ENCODE measurements around the gene MTARC1. TPM values are rescaled to one million over a fixed set of nuclear protein-coding genes. Genes with fewer than 3 reads are reported as not detected.

MTARC1 gene
- total and polyA plus RNA-seq, 10 donors, result 3.2 to 17.3 (median 8.1) TPM

DNA sequence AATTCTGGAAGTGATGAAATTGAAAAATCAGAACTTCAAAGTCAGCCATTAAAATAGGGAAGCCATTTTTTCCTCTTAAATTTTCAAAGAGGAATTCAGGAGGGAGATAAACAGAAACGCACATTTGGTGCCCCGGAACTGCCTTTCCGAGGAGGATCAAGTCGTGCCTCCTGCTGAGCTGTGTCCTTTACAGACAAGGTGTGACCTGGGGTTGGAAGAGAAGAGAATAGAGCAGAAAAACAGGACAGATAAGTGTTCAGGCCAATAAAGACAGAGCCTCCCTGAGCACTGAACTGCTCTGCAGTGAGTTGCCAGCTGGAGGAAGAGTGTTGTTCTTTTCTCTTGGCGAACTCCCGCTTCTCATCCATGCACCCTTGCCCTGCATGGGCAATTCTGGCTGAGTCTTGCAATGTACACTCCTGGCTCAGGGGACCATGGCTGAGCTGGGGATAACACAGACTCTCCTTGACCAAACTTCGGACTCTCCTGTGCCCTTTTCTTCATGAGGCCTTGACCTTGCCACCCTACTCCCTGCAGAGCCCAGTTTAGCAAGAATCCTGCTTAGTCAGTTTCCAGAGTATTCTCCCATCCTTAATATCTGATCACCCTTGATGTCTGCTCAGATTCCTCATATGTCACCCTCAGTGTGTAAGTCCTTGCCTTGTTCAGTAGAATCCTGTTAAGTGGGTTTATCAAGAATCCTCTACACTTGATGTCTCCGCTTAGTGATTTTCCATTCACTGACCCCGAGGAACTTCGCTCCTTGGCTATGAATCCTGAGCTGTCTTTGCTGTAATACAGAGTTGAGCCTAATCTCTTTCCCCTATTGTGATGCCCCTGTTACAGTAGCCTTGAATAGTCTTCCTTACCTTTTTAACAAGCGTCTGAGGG lies 1.3 kb upstream of the MTARC1 start:
- TF ChIP-seq CTCF (IDR thresholded peaks at IDR 0.05 in 8 of 11, conservative IDR thresholded peaks at IDR 0.05 in 3 of 11) (no peak), POLR2AphosphoS5 (IDR thresholded peaks at IDR 0.05) (no peak), POLR2A (IDR thresholded peaks at IDR 0.05) (no peak)
- DNase-seq, result no peak
- Histone ChIP-seq H3K4me3 (no peak overlapping the region), H3K36me3 (peaks cover 0 to 18% (median 0%) of the 10 kb centered on the region in 6 donors), H3K4me1 (peaks cover 8 to 47% (median 19%) of the 10 kb centered on the region in 6 donors), H3K27me3 (replicated peaks in 1 of 7) (peaks cover 0 to 36% (median 13%) of the 10 kb centered on the region in 7 donors), H3K9me3 (no peaks in the 10 kb centered on the region), H3K27ac (peak overlapping the region in 1 of 8 donors; percentile 89)
- intact Hi-C loops (cut with DNase I; ENCODE audit: low total_unique reads), result no loop called here
- WGBS, 5 donors, result 87 to 94% (median 91%) methylated on average over 11 of the region's 11 CpGs

GRCh38 chr1:220786057-220786336 lies 716 bp upstream of the MTARC1 start:
- peak overlapping the region in 6 of 8 donors; percentile 49 to 89 (median 72) for H3K27ac ChIP-seq
- intact Hi-C loops (cut with DNase I; ENCODE audit: low total_unique reads), result no loop called here
- peak overlapping the region in 6 of 8 donors; percentile 45 to 73 (median 56) for H3K4me3 ChIP-seq
- no peaks in the 10 kb centered on the region for H3K9me3 ChIP-seq
- peaks cover 0 to 36% (median 13%) of the 10 kb centered on the region in 7 donors for H3K27me3 ChIP-seq (replicated peaks in 1 of 7)
- H3K36me3 ChIP-seq, result peaks cover 0 to 18% (median 0%) of the 10 kb centered on the region in 6 donors
- WGBS, 5 donors, result 24 to 93% (median 26%) methylated on average over 2 to 13 of the region's 13 CpGs
- TF ChIP-seq POLR2AphosphoS5 (IDR thresholded peaks at IDR 0.05) (no peak), POLR2A (IDR thresholded peaks at IDR 0.05) (no peak), CTCF (IDR thresholded peaks at IDR 0.05 in 8 of 11, conservative IDR thresholded peaks at IDR 0.05 in 3 of 11) (no peak)
- no peak for DNase-seq
- H3K4me1 ChIP-seq, result peaks cover 8 to 53% (median 22%) of the 10 kb centered on the region in 6 donors

GRCh38 chr1:220787069-220787619 lies 431 bp downstream of the MTARC1 start:
- intact Hi-C loops (cut with DNase I; ENCODE audit: low total_unique reads), result no loop called here
- TF ChIP-seq CTCF (IDR thresholded peaks at IDR 0.05 in 8 of 11, conservative IDR thresholded peaks at IDR 0.05 in 3 of 11), result peak in 1 of 11 experiments; percentile 15
- no peak for TF ChIP-seq POLR2A (IDR thresholded peaks at IDR 0.05)
- peak overlapping the region in 7 of 8 donors; percentile 33 to 89 (median 68) for H3K27ac ChIP-seq

DNA sequence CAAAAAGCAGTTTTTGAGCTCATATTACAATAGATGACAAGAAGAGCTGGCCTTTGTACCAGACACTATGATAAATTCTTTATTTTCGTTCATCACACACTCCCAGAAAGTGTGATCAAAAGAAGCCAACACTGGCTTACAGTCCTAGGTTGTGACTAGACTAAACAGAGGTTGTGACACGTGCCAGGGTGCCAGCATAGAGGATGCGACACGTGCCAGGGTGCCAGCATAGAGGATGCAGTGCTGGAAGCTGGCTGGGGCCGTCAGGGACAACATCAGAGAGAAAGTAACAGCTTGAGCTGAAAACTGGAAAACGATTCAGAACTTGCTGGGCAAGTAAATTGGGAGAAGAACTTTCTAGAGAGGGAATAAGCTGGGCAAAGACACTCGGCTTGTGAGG lies 2.2 kb downstream of the MTARC1 start:
- H3K27me3 ChIP-seq (replicated peaks in 1 of 7), result peaks cover 0 to 36% (median 13%) of the 10 kb centered on the region in 7 donors
- no peaks in the 10 kb centered on the region for H3K9me3 ChIP-seq
- intact Hi-C loops (cut with DNase I; ENCODE audit: low total_unique reads), result no loop called here
- peak overlapping the region in 4 of 8 donors; percentile 68 to 89 (median 80) for H3K27ac ChIP-seq
- peaks cover 8 to 67% (median 27%) of the 10 kb centered on the region in 6 donors for H3K4me1 ChIP-seq
- peak overlapping the region in 1 of 8 donors; percentile 15 for H3K4me3 ChIP-seq
- TF ChIP-seq POLR2A (IDR thresholded peaks at IDR 0.05) (no peak), POLR2AphosphoS5 (IDR thresholded peaks at IDR 0.05) (no peak), CTCF (IDR thresholded peaks at IDR 0.05 in 8 of 11, conservative IDR thresholded peaks at IDR 0.05 in 3 of 11) (no peak)
- WGBS, 5 donors, result 69 to 89% (median 77%) methylated on average over 7 of the region's 7 CpGs
- H3K36me3 ChIP-seq, result peaks cover 0 to 6% (median 0%) of the 10 kb centered on the region in 6 donors
- DNase-seq, result no peak

More at GRCh38 chr1:220787069-220787619, 431 bp downstream of the MTARC1 start:
- 5 to 17% (median 10%) methylated on average over 23 to 32 of the region's 32 CpGs for WGBS, 5 donors
- Histone ChIP-seq H3K9me3 (no peaks in the 10 kb centered on the region), H3K4me3 (peak overlapping the region; percentile 34 to 73 (median 52)), H3K36me3 (peaks cover 0 to 12% (median 0%) of the 10 kb centered on the region in 6 donors), H3K27me3 (replicated peaks in 1 of 7) (peaks cover 0 to 36% (median 13%) of the 10 kb centered on the region in 7 donors), H3K4me1 (peaks cover 8 to 64% (median 26%) of the 10 kb centered on the region in 6 donors)
- peak; percentile 85 for DNase-seq
